SJSA1 (cell line): ENCODE data around the gene MX2. TPM values are rescaled to one million over a fixed set of nuclear protein-coding genes. Genes with fewer than 3 reads are reported as not detected.

Experiments
- DNase-seq, 2 experiments: peaks; one replicate each; pipeline ENCODE4 v3.0.0-alpha.2; 2015 to 2020; ENCODE audit warnings: low spot score in 2 of 2, low read depth in 1 of 2
- H3K27ac ChIP-seq: fragments of 250-450 bp; sonication (Bioruptor Pico); 2 replicates; pipeline ENCODE4 v1.5.1; 2020; ENCODE audit warnings: mild to moderate bottlenecking, moderate library complexity
- H3K27me3 ChIP-seq: fragments of 250-450 bp; sonication (Bioruptor Pico); replicated peaks from 2 replicates; pipeline ENCODE4 v1.5.1; 2020; ENCODE audit warnings: mild to moderate bottlenecking, moderate library complexity
- H3K36me3 ChIP-seq: fragments of 250-450 bp; sonication (Bioruptor Pico); 2 replicates; pipeline ENCODE4 v1.5.1; 2020; ENCODE audit warnings: mild to moderate bottlenecking
- H3K4me1 ChIP-seq: fragments of 250-450 bp; sonication (Bioruptor Pico); replicated peaks from 2 replicates; pipeline ENCODE4 v1.6.1; 2021; ENCODE audit warnings: mild to moderate bottlenecking
- H3K4me3 ChIP-seq: fragments of 250-450 bp; sonication (Bioruptor Pico); 2 replicates; pipeline ENCODE4 v1.5.1; 2020; ENCODE audit warnings: mild to moderate bottlenecking
- H3K9me3 ChIP-seq: fragments of 250-450 bp; sonication (Bioruptor Pico); replicated peaks from 2 replicates; pipeline ENCODE4 v1.5.1; 2020; ENCODE audit warnings: mild to moderate bottlenecking
- total RNA-seq: library from RNA; depleted of rRNA; stranded (reverse); fragments of >200 nt; shearing (Covaris generic); gene quantifications from 2 replicates; pipeline ENCODE4 v1.2.3, GENCODE V29; 2014

Gene MX2
- total RNA-seq, 1 experiment from 2014 or later = not detected

DNA sequence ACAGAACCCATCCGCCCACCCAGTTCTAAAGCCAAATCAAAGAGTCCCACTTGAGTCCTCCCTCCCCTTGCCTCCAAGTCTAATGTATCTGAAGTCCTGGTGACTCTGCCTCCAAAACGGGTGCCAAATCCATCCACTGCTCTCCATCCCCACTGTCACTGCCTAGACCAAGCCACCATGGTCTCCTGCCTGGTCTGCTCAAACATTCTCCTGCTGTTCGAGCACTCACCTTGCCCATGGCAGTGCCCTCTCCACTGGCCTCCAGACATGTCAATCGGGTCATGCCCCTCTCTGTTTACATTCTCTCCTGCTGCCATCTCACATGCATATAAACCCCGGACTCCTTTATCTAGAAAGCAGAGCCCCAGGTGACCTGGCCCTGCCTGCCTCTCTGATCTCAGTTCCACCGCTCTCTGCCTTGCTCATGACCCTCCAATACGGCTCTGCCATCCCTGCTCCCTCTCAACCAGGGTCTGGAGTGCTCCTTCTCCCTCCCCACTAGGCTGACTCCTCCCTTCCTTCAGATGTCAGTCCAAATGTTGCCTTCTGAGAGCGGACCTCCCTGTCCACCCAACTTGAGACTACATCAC, 32.1 kb downstream of the MX2 start:
- Histone ChIP-seq H3K36me3 (no peaks in the 10 kb centered on the region), H3K4me1 (no peaks in the 10 kb centered on the region), H3K9me3 (no peaks in the 10 kb centered on the region), H3K27ac (no peak overlapping the region), H3K27me3 (0 out of 2 replicates have a peak, but pooled peaks cover 3% of the 10 kb centered on the region), H3K4me3 (no peak overlapping the region)
- no peak for DNase-seq

DNA sequence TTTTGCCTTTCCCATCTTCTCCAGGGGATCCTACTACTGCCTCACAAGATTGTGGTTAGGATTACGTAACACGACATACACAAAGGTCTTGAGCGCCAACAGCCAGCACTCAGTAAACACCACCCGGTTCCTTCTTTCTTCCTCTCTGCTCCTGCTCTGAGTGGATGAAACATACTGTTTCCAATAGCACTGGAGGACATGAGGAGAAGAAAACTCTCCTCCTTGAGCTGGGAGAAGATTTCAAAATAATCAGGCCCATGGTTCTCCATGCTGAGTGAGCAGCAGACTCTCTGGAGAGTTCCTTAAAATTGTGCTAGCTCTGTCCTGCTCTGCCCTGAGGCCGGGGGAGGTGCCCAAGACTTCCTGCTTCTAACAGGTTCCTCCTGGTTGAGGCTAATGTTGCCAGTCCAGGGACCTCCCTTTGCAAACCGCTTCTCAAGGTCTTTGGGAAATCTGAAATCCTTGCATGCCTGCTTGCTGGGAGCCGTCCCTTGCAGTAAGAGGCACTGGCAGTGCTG, 34.8 kb downstream of the MX2 start:
- Histone ChIP-seq H3K27ac (no peak overlapping the region), H3K4me3 (no peak overlapping the region), H3K4me1 (no peaks in the 10 kb centered on the region), H3K9me3 (no peaks in the 10 kb centered on the region), H3K27me3 (no peaks in the 10 kb centered on the region), H3K36me3 (no peaks in the 10 kb centered on the region)
- DNase-seq = no peak

DNA sequence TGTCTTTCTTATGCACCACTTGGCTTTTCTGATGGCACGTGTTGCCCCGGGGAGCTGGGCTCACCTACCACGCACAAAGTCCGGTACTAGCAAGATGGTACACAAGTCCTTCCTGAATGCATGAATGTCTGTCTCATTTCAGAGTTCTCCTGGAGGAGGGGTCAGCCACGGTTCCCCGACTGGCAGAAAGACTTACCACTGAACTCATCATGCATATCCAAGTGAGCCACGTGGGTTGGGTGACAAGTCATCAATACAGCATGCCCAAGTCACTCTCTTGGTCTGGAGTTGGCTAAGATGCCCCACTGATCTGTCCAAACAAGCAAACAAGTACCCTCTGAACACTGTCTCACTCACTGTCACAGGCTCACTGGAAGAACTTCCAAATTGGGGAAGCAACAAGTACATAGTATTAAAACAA, 35.7 kb downstream of the MX2 start:
- no peak overlapping the region for H3K27ac ChIP-seq
- no peaks in the 10 kb centered on the region for H3K4me1 ChIP-seq
- H3K4me3 ChIP-seq = no peak overlapping the region
- no peaks in the 10 kb centered on the region for H3K27me3 ChIP-seq
- H3K9me3 ChIP-seq = no peaks in the 10 kb centered on the region
- H3K36me3 ChIP-seq = no peaks in the 10 kb centered on the region
- no peak for DNase-seq

DNA sequence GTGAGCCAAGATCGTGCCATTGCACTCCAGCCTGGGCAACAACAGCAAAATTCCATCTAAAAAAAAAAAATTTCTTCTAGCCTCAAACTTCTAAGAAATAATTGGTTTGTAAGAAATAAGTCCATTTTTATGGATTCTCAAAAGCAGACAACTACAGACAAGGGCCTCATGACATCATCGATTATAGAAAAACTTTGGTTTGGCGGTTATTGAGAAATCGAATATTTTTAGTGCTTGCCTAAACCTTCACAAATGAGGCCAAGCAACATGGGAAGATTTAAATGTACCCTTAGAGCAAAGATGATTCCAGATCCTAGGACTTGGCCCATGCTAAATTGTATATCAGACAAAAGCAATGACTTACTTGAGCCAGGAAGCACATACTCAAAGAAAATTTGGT, 36.4 kb downstream of the MX2 start:
- Histone ChIP-seq H3K4me1 (no peaks in the 10 kb centered on the region), H3K9me3 (no peaks in the 10 kb centered on the region), H3K36me3 (no peaks in the 10 kb centered on the region), H3K27me3 (no peaks in the 10 kb centered on the region), H3K27ac (no peak overlapping the region), H3K4me3 (no peak overlapping the region)
- DNase-seq = no peak

DNA sequence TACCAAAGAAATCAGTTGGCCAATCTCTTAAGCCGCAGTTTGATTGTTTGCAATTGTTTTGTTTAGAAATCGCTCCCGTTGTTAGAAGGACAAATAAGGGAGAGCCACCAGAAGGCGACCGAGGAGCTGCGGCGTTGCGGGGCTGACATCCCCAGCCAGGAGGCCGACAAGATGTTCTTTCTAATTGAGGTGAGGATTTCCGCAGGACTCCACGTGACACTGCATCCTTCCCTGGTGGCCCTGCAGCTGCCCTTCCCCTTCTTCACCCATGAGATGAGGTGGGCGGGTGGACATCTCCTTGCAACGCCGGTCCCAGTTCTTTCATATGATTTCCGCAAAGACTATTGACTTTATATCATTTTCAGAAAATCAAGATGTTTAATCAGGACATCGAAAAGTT, 37.0 kb downstream of the MX2 start:
- H3K4me1 ChIP-seq = no peaks in the 10 kb centered on the region
- no peak for DNase-seq
- H3K9me3 ChIP-seq = no peaks in the 10 kb centered on the region
- no peak overlapping the region for H3K27ac ChIP-seq
- H3K4me3 ChIP-seq = no peak overlapping the region
- no peaks in the 10 kb centered on the region for H3K36me3 ChIP-seq
- no peaks in the 10 kb centered on the region for H3K27me3 ChIP-seq

DNA sequence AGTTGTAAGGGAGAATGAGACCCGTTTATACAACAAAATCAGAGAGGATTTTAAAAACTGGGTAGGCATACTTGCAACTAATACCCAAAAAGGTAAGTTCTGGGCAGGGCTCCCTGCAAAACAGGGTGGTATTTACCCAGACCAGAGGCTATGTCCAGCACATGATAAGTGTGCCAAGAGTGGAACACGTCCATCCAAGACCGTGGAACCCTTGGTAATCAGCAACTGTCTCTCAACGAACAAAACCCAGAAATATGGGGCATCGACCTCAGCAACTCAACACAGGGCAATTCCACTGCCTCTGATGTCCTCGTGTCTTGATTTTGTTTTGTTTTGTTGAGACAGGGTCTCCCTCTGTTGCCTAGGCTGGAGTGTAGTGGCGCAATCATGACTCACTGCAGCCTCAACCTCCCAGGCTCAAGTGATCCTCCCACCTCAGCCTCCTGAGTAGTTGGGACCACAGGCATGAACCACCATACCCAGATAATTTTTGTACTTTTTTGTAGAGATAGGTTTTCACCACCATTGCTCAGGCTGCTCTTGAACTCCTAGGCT, 37.5 kb downstream of the MX2 start:
- Histone ChIP-seq H3K27me3 (no peaks in the 10 kb centered on the region), H3K4me3 (no peak overlapping the region), H3K36me3 (no peaks in the 10 kb centered on the region), H3K27ac (no peak overlapping the region), H3K9me3 (no peaks in the 10 kb centered on the region), H3K4me1 (no peaks in the 10 kb centered on the region)
- DNase-seq = no peak

DNA sequence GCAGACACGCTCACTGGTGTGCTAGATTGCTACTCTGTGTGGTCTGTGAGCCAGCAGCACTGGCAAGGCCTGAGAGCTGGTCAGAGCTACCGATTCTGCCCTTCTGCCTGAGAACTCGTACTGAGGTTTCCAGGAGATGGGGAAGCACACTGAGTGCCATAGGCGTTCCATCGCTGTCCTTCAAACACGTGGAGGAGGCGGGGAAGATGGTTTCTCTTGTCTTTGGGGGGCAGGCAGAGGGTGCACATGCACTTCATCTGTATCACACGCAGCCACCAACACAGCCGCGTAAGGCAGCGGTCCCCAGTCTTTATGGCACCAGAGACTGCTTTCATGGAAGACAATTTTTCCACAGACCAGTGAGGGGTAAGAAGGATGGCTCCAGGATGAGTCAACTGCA, 40.4 kb downstream of the MX2 start:
- Histone ChIP-seq H3K36me3 (no peaks in the 10 kb centered on the region), H3K27ac (no peak overlapping the region), H3K4me3 (no peak overlapping the region), H3K9me3 (no peaks in the 10 kb centered on the region), H3K4me1 (no peaks in the 10 kb centered on the region), H3K27me3 (no peaks in the 10 kb centered on the region)
- no peak for DNase-seq

DNA sequence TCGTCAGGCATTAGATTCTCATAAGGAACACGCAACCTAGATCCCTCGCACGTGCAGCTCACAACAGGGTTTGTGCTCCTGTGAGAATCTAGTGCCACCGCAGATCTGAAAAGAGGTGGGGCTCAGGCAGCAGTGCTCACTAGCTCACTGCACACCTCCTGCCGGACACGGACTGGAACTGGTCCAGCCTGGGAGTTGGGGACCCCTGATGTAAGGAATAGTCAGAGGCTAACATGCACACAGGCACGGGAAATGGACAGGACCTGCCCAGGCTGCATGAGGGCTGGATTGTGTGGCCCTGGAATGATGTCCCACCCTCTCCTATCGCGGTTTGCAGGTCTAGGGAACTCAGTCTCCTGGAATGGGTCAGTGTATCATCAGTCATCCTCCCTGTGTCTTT, 41.0 kb downstream of the MX2 start:
- H3K27ac ChIP-seq = no peak overlapping the region
- H3K27me3 ChIP-seq = no peaks in the 10 kb centered on the region

DNA sequence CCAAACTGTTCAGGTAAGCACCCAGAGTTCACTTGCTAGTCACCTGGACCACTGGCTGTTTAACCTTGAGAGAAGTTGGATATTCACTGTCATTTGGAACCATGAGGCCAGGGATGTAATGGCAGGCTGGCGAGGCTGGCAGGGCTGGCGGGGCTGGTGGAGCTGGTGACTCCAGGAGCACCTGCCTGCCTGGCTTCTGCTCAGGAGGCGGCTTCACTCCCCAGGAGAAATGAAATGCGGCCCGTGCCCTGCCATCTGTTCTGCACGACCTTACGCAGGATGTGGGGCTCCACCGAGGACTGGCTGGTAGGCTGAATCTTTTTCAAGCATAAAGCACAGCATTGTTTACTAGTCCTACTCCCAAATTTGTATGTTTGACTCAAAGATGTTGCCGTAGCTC, 41.5 kb downstream of the MX2 start:
- no peak for DNase-seq
- H3K36me3 ChIP-seq = no peaks in the 10 kb centered on the region
- no peak overlapping the region for H3K27ac ChIP-seq
- no peaks in the 10 kb centered on the region for H3K4me1 ChIP-seq
- no peak overlapping the region for H3K4me3 ChIP-seq
- H3K9me3 ChIP-seq = no peaks in the 10 kb centered on the region
- H3K27me3 ChIP-seq = no peaks in the 10 kb centered on the region

More for the DNA sequence above, 41.0 kb downstream of the MX2 start:
- Histone ChIP-seq H3K4me1 (no peaks in the 10 kb centered on the region), H3K36me3 (no peaks in the 10 kb centered on the region), H3K9me3 (no peaks in the 10 kb centered on the region), H3K4me3 (no peak overlapping the region)
- DNase-seq = no peak

DNA sequence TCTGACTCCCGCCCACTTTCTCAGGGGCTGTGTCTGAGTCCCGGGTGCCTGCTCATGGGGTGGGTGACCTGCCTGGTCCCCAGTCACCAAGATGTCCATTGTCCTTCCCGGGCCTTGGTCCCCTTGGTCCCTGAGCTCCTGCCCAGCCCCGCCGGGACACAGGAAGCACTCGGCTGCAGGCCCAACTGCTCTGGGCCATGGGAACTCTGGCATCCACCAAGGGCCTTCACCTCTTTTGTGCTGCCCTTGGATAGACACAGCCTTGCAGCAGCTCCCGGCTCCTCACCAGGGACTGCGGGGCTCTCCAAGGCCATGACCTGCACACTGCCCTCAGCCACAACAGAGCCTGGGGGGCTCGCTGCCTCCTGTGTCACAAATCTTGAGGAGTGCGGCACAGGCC, 42.1 kb downstream of the MX2 start:
- H3K27ac ChIP-seq = no peak overlapping the region

DNA sequence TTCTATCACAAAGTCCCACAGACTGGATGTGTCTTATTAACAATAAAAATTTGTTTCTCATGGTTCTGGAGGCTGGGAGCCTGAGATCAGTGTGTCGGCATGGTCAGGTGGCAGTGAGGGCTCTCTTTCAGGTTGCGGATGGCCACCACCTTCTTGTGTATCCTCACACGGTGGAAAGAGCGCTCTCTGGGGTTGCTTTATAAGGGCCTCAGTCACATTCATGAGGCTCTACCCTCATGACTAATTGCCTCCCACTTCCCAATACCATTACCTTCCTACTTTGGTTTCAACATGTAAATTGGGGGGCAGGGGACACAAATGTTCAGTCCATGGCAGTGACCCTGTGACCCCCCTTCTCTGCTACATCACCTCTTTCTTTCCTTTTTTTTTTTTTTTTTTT, 43.5 kb downstream of the MX2 start:
- no peaks in the 10 kb centered on the region for H3K36me3 ChIP-seq
- DNase-seq = no peak
- H3K27me3 ChIP-seq = no peaks in the 10 kb centered on the region
- H3K4me3 ChIP-seq = no peak overlapping the region
- no peaks in the 10 kb centered on the region for H3K4me1 ChIP-seq
- no peaks in the 10 kb centered on the region for H3K9me3 ChIP-seq
- H3K27ac ChIP-seq = no peak overlapping the region

More for the DNA sequence above, 42.1 kb downstream of the MX2 start:
- Histone ChIP-seq H3K9me3 (no peaks in the 10 kb centered on the region), H3K27me3 (no peaks in the 10 kb centered on the region), H3K4me1 (no peaks in the 10 kb centered on the region), H3K36me3 (no peaks in the 10 kb centered on the region), H3K4me3 (no peak overlapping the region)
- DNase-seq = no peak

DNA sequence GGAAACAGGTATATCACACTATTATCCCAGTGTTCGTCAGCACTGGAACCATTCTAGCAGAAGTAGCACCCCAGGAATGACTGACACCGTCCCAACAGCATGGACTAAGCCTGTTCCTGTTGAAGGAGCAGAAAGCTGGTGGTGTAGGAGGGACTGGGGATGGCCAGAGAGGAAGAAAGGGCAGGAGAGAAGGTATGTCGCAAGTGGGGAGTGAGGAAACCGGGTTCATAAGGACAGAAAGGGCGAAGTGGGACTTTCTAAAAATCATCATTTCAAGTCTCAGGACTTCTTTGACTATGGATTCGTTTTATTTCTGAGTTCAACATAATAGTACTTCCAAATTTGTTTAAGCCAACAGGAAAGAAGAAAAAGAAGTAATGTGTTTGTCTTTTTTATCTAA, 44.5 kb downstream of the MX2 start:
- Histone ChIP-seq H3K27ac (no peak overlapping the region), H3K4me1 (no peaks in the 10 kb centered on the region), H3K27me3 (no peaks in the 10 kb centered on the region), H3K4me3 (no peak overlapping the region), H3K36me3 (no peaks in the 10 kb centered on the region), H3K9me3 (no peaks in the 10 kb centered on the region)
- no peak for DNase-seq

DNA sequence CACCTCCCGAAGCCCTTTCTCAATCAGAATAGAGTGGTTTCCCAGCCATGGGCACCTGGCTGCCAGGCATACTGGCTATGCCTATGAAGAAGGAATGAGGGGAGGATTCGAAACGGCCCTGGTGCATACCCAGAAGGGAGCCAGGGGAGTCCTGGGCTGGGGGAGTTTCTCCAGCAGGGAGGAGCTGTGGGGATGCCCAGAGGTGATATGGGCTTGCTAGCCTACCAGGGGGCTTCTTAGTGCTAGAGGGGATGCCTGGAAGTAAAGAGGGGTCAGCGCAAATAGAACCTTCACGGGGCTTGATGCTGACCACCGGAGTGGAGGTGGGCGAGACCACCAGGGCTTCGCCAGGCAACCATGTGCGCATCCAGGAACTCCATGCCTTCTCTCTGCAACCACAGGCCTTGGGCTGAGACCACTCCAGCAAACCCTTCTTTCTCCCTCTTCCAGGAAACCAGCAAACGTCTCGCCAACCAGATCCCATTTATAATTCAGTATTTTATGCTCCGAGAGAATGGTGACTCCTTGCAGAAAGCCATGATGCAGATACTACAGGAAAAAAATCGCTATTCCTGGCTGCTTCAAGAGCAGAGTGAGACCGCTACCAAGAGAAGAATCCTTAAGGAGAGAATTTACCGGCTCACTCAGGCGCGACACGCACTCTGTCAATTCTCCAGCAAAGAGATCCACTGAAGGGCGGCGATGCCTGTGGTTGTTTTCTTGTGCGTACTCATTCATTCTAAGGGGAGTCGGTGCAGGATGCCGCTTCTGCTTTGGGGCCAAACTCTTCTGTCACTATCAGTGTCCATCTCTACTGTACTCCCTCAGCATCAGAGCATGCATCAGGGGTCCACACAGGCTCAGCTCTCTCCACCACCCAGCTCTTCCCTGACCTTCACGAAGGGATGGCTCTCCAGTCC, 46.0 kb downstream of the MX2 start:
- DNase-seq = no peak
- Histone ChIP-seq H3K4me3 (no peak overlapping the region), H3K27me3 (no peaks in the 10 kb centered on the region), H3K27ac (no peak overlapping the region), H3K9me3 (no peaks in the 10 kb centered on the region), H3K4me1 (no peaks in the 10 kb centered on the region), H3K36me3 (no peaks in the 10 kb centered on the region)

DNA sequence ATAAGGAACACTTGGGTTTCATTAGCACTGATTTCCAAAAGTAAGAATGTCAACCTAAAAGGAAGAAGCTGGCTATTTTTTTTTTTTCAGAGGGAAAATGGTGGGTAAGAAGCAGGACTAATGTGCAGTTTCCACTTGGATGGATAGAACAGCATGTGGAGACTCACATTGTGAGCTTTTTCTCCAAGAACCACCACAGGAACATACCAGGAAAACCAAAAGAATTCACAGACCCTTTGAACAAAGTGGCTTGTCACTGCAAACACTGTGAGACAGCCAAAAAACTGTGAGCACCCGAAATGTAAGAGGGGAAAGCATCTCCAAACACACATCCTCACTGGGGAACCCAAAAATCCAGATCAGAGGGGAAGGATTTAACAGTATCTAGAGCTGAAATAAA, 48.5 kb downstream of the MX2 start:
- no peak for DNase-seq
- no peaks in the 10 kb centered on the region for H3K9me3 ChIP-seq
- H3K4me1 ChIP-seq = no peaks in the 10 kb centered on the region
- no peak overlapping the region for H3K4me3 ChIP-seq
- H3K27me3 ChIP-seq = 0 out of 2 replicates have a peak, but pooled peaks cover 3% of the 10 kb centered on the region
- no peaks in the 10 kb centered on the region for H3K36me3 ChIP-seq
- no peak overlapping the region for H3K27ac ChIP-seq
